ENCODE data around the gene PLCB2.

The PLCB2 gene

DNA sequence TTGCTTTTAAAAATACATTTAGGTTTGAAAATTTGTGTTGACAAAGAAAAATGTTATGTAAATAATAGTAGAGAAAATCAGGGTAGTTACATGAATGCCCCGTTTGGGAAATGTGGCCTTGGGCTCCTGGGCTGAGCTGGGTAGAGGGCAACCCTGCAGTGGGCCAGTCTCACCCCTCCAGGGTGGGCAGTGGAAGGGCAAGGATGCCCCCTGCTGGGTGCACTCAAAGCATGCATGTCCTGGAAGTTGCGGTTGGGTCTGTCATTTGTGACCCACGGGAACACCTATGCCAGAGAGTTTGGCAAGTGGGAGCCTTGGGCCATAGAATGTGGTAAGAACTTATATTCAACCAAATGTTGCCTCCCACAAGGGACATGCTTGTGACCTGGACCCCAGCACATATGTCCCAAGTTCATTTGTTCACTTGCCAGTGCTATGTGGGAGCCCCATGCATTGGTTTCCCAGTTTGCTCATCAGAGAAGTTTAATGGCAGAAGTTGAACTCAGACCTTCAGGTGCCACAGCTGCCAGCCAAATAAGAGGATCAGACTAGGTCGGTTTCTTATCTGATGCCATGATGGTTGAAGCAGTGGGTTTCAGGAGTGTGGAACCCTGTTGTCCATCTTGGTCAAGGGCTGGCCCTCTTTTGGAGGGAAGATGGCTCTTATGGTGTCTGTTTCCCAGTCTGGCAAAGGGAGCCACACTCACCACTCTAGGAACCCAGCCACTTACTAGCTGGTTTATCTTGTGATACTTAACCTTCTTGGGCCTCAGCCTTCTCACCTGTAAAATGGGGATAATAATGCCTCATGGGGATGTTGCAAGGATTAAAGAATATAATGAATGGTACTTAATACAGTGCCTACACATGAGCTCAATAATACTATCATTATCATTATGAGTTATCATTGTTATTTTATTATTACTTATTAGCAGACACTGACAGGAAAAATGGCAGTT, 2.5 kb upstream of the PLCB2 start:
- peak; percentile 65 for TF ChIP-seq CTCF (IDR thresholded peaks at IDR 0.05; ENCODE audit: insufficient read depth, missing control alignments)
- DNase-seq (ENCODE audit: insufficient read length, low spot score) (no peak), FAIRE-seq (no peak)

DNA sequence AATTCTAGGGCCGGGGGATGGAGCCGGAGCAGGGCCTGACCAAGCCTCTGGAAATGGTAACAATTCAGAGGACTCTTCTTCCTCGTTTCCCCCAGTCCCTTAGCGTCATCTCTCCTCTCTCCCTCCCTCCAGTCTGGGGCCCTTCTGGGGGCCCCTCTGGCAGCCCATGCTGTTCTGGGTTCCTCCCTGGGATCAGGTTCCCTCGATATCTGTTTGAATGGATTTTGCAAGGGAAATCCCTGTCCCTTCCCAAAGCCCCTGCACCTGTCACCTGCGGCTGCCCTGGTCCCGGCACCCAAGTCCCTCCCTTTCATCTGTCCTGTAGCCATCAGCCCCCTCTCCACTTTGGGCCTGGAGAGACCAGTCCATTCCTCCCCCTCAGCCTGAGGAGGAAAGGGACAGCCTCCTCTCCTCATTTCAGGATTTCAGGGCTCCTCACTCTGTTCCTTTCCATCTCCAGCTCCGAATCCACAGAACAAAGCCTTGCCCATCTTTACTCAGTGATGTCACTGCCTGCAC, 1.7 kb upstream of the PLCB2 start:
- TF ChIP-seq CTCF (IDR thresholded peaks at IDR 0.05; ENCODE audit: insufficient read depth, missing control alignments): no peak
- no peak for FAIRE-seq
- DNase-seq (ENCODE audit: insufficient read length, low spot score): no peak

GRCh38 chr15:40306908-40307307, 827 bp downstream of the PLCB2 start:
- TF ChIP-seq CTCF (IDR thresholded peaks at IDR 0.05; ENCODE audit: insufficient read depth, missing control alignments): no peak
- no peak for FAIRE-seq
- no peak for DNase-seq (ENCODE audit: insufficient read length, low spot score)

- FAIRE-seq: no peak
- no peak for DNase-seq (ENCODE audit: insufficient read length, low spot score)
- TF ChIP-seq CTCF (IDR thresholded peaks at IDR 0.05; ENCODE audit: insufficient read depth, missing control alignments): no peak
These were observed 1.4 kb downstream of the PLCB2 start for GRCh38 chr15:40306371-40306770.

DNA sequence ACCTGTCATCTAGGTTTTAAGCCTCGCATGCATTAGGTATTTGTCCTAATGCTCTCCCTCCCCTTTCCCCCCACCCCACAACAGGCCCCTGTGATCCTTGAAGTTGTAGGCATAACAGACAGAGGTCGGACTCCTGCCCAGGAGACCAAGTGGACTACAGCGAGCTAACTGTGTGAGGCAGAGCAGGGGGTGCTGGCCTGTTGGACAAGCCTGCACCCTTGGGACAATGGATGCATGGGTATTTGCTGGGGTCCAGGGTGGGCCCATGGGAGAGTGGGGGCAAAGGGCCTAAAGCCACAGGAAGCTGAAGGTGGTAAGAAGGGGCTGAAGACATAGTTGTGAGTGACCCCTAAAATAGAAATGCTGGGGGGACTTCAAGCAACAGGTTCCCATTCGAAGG, 2.5 kb downstream of the PLCB2 start:
- no peak for TF ChIP-seq CTCF (IDR thresholded peaks at IDR 0.05; ENCODE audit: insufficient read depth, missing control alignments)
- DNase-seq (ENCODE audit: insufficient read length, low spot score) (no peak), FAIRE-seq (no peak)

DNA sequence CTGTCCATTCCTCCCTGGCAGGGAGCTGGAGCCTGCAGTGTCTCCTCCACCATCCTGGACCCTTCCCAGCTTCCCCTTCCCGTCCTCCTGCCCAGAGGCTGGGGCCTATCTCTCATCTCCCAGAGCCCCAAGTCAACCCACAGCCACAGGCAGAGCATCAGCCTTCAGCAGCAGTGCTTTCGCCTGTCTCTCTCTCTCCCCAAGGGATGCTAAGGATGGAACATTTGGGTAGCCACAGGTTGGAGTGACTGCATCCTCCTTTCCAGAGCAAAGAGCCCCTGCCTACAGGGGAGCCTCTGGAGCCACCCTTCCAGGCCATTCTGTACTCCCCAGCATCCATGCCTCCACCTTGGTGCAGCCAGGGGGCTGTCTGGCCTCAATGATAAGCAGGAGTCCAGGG, 4.2 kb downstream of the PLCB2 start:
- no peak for FAIRE-seq
- no peak for TF ChIP-seq CTCF (IDR thresholded peaks at IDR 0.05; ENCODE audit: insufficient read depth, missing control alignments)
- no peak for DNase-seq (ENCODE audit: insufficient read length, low spot score)

DNA sequence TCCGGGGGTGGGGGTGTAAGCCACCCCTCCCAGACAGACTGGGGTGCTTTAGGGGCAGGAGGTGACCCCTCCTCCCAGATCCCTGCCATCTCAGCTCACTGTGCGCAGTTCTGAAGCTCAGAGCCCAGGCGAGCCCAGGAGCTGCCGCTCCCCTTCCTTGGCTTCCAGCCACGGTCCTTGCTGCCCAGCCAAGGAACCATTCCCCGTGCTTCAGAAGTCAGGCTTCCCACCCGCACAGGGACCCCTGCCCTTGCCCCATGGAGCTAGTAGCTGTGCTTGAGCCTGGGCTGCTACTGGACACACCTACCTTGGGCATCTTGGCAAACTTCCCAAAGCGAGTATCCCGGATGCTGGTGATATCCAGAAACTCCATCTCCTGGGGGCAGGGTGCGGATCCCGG, 4.8 kb downstream of the PLCB2 start:
- no peak for TF ChIP-seq CTCF (IDR thresholded peaks at IDR 0.05; ENCODE audit: insufficient read depth, missing control alignments)
- FAIRE-seq (no peak), DNase-seq (ENCODE audit: insufficient read length, low spot score) (no peak)

Measured in D721Med (cell line).